Thyroid gland (tissue), 4 donors: Measurements from ENCODE around the gene TMEM255B.

ENCODE experiments used
- POLR2A ChIP-seq, 2 donors: fragments of 450-650 bp; IDR thresholded peaks; one replicate each; pipeline ENCODE4 v1.6.1; 2017; ENCODE audit warnings: antibody characterized with exemption in 2 of 2, mild to moderate bottlenecking in 2 of 2, moderate library complexity in 1 of 2
- TF ChIP-seq, protein P1 (sequence below), 6 experiments: fragments of 200-600 bp in 3 of 6; fragments of 450-650 bp in 3 of 6; sonication (generic) in 3 of 6; IDR thresholded peaks; one replicate each; pipeline ENCODE4 v1.5.1; 2016 to 2019; ENCODE audit warnings: antibody characterized with exemption in 6 of 6, mild to moderate bottlenecking in 2 of 6, inconsistent platforms in 1 of 6, moderate library complexity in 1 of 6

DNA sequence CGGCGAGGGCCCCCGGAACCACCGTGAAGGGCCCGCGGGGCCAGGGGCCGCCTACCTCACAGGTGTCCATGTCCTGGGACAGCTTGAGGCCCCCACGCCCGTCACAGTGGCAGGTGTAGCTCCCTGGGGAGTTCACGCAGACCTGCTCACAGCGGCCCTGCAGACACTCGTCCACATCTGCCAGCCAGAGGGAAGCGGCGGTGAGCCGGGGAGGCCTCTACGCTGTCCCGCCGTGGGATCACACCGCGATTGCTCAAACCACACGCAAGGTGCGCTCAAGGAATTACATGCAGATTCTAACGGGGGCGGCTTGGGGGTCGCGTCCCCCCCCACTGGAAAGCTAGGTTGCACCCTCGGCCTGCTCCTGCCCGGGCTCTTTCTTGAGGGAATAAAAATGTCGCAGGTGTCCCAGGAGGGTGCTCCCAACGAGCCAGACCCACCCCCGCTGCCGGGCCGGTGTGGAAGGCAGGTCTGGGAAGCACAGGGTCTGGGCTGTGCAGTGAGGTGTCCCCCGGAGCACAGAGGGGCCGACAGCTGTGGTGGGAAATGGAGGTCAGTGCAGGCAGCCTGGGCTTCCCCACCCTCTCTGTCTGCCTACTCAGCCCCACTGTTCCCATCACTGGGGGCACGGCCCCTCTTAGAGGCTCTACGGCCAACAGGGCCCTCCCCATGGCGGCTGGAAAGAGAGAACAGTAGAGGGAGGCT, 75.6 kb downstream of the TMEM255B start:
- TF ChIP-seq, protein P1, sequence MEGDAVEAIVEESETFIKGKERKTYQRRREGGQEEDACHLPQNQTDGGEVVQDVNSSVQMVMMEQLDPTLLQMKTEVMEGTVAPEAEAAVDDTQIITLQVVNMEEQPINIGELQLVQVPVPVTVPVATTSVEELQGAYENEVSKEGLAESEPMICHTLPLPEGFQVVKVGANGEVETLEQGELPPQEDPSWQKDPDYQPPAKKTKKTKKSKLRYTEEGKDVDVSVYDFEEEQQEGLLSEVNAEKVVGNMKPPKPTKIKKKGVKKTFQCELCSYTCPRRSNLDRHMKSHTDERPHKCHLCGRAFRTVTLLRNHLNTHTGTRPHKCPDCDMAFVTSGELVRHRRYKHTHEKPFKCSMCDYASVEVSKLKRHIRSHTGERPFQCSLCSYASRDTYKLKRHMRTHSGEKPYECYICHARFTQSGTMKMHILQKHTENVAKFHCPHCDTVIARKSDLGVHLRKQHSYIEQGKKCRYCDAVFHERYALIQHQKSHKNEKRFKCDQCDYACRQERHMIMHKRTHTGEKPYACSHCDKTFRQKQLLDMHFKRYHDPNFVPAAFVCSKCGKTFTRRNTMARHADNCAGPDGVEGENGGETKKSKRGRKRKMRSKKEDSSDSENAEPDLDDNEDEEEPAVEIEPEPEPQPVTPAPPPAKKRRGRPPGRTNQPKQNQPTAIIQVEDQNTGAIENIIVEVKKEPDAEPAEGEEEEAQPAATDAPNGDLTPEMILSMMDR (IDR thresholded peaks at IDR 0.05), result no peak
- TF ChIP-seq POLR2A (IDR thresholded peaks at IDR 0.05), result no peak
